Astrocyte of the spinal cord (primary cell): Measurements from ENCODE around the gene NXNL1.

Source experiments
- DNase-seq: peaks from one replicate; pipeline ENCODE4 v3.0.0; 2011; ENCODE audit warnings: low read depth, low spot score
- H3K4me3 ChIP-seq: 2 replicates; pipeline ENCODE4 v1.5.1; 2011; ENCODE audit warnings: low read depth, mild to moderate bottlenecking, low read length, moderate library complexity
- CTCF ChIP-seq: IDR thresholded peaks from 2 replicates; pipeline ENCODE4 v1.5.1; 2012; ENCODE audit warnings: low read depth, mild to moderate bottlenecking, low read length, inconsistent platforms
- in situ Hi-C: cut with HindIII; loops from 2 replicates; pipeline ENCODE4 v1.10.0; 2017; ENCODE audit warnings: low sequenced_read_pairs

NXNL1 gene

GRCh38 chr19:17424743-17425365, 35.9 kb downstream of the NXNL1 start:
- DNase-seq, result peak; percentile 48
- peak; percentile 66 for TF ChIP-seq CTCF
- H3K4me3 ChIP-seq, result no peak overlapping the region
- in situ Hi-C loops, result no loop called here

GRCh38 chr19:17423429-17424208, 37.1 kb downstream of the NXNL1 start:
- H3K4me3 ChIP-seq, result no peak overlapping the region
- in situ Hi-C loops, result no loop called here
- no peak for DNase-seq
- no peak for TF ChIP-seq CTCF

GRCh38 chr19:17421942-17422341, 38.8 kb downstream of the NXNL1 start:
- H3K4me3 ChIP-seq, result no peak overlapping the region
- DNase-seq, result no peak
- TF ChIP-seq CTCF, result no peak
- in situ Hi-C loops, result no loop called here

- in situ Hi-C loops, result no loop called here
- TF ChIP-seq CTCF, result no peak
- H3K4me3 ChIP-seq, result peak overlapping the region; percentile 79
- peak; percentile 8 for DNase-seq
Observed at GRCh38 chr19:17420475-17420924, 40.2 kb downstream of the NXNL1 start.

GRCh38 chr19:17419621-17420474, 40.9 kb downstream of the NXNL1 start, which contains the start of gene MVB12A:
Gene MVB12A, plus strand, starts transcription at chr19:17420047. Its CDS starts 89 bp downstream, at chr19:17420136.
- in situ Hi-C loops, result no loop called here
- no peak for TF ChIP-seq CTCF
- DNase-seq, result peak; percentile 100
- peak within 1 kb of the TSS; percentile 79 for H3K4me3 ChIP-seq

- TF ChIP-seq CTCF, result no peak
- in situ Hi-C loops, result no loop called here
- H3K4me3 ChIP-seq, result peak overlapping the region; percentile 44
- no peak for DNase-seq
Observed at GRCh38 chr19:17419154-17419620, 41.5 kb downstream of the NXNL1 start.
